Stimulated activated CD8-positive, alpha-beta memory T cell treated with anti-CD3 and anti-CD28 coated beads, Interleukin-12 subunit alpha, Interleukin-12 subunit beta, amount 100 ng/mL, for 1 hour (primary cell): ENCODE results near the gene SLC22A23.

Source experiments
- DNase-seq: peaks from one replicate; pipeline ENCODE4 v3.0.0-alpha.2; 2020; ENCODE audit warnings: low read depth

SLC22A23 gene

GRCh38 chr6:3471286-3471685, 14.4 kb upstream of the SLC22A23 start:
- DNase-seq = no peak

- DNase-seq = no peak
These were observed 11.7 kb upstream of the SLC22A23 start for GRCh38 chr6:3468585-3468984.

GRCh38 chr6:3467996-3468395, 11.1 kb upstream of the SLC22A23 start:
- no peak for DNase-seq

GRCh38 chr6:3466488-3467219, 9.8 kb upstream of the SLC22A23 start:
- no peak for DNase-seq

GRCh38 chr6:3460253-3460652, 3.4 kb upstream of the SLC22A23 start:
- no peak for DNase-seq

- no peak for DNase-seq
These were observed 2.0 kb upstream of the SLC22A23 start for GRCh38 chr6:3458706-3459421.

- DNase-seq = no peak
These were observed 1.1 kb upstream of the SLC22A23 start for GRCh38 chr6:3457710-3458602.

GRCh38 chr6:3456395-3456897, 404 bp downstream of the SLC22A23 start:
- DNase-seq = no peak

- DNase-seq = no peak
These were observed 1.1 kb downstream of the SLC22A23 start for GRCh38 chr6:3455569-3456394.

- DNase-seq = peak; percentile 19
These were observed 1.7 kb downstream of the SLC22A23 start for GRCh38 chr6:3455147-3455568.

GRCh38 chr6:3454273-3455010, 2.4 kb downstream of the SLC22A23 start:
- DNase-seq = no peak

GRCh38 chr6:3453413-3454272, 3.2 kb downstream of the SLC22A23 start:
- no peak for DNase-seq

- no peak for DNase-seq
These were observed 5.4 kb downstream of the SLC22A23 start for GRCh38 chr6:3451498-3451897.

- DNase-seq = no peak
These were observed 6.0 kb downstream of the SLC22A23 start for GRCh38 chr6:3450888-3451287.

- no peak for DNase-seq
These were observed 7.0 kb downstream of the SLC22A23 start for GRCh38 chr6:3449750-3450305.

GRCh38 chr6:3449321-3449720, 7.5 kb downstream of the SLC22A23 start:
- no peak for DNase-seq

GRCh38 chr6:3447005-3447404, 9.8 kb downstream of the SLC22A23 start:
- no peak for DNase-seq

- DNase-seq = no peak
These were observed 10.7 kb downstream of the SLC22A23 start for GRCh38 chr6:3446184-3446583.

- no peak for DNase-seq
These were observed 12.4 kb downstream of the SLC22A23 start for GRCh38 chr6:3444276-3445088.
